AG04449 (cell line): ENCODE data around the gene GPR55.

Experiments used
- CTCF ChIA-PET: fragments of 350-600 bp; formaldehyde crosslinking; extraction: SDS; loops from one replicate; lab custom pipeline; 2021; ENCODE audit warnings: antibody characterized with exemption; lab: Yijun Ruan, JAX
- POLR2A ChIA-PET: fragments of 400-600, 350-600 bp; formaldehyde crosslinking; extraction: SDS; loops from one replicate; lab custom pipeline; 2020; ENCODE audit warnings: antibody characterized with exemption, inconsistent platforms; lab: Yijun Ruan, JAX
- DNase-seq: peaks from one replicate; pipeline ENCODE4 v3.0.0-alpha.2; 2010; ENCODE audit warnings: low read depth, low spot score
- H3K4me3 ChIP-seq: 2 replicates; pipeline ENCODE4 v1.5.1; 2011; ENCODE audit warnings: low read depth, mild to moderate bottlenecking, control low read depth, low read length
- CTCF ChIP-seq: IDR thresholded peaks from one replicate; pipeline ENCODE4 v1.5.1; 2011; ENCODE audit warnings: mild to moderate bottlenecking, moderate library complexity, low read length, control low read depth, inconsistent platforms; ENCODE audit not compliant: insufficient read depth; ENCODE audit errors: missing control alignments

Gene GPR55

GRCh38 chr2:230967113-230967512 is 42.1 kb upstream of the GPR55 start:
- no peak for DNase-seq
- no peak for TF ChIP-seq CTCF
- ChIA-PET POLR2A (no interaction called here), CTCF (interaction anchor here (1.1 to 2.4 kb wide), 4 partner anchors 17 to 143 kb away, joined by 3 to 7 read pairs (median 4); no protein-coding TSS in a partner anchor)
- H3K4me3 ChIP-seq: no peak overlapping the region

GRCh38 chr2:230964136-230964730 is 39.2 kb upstream of the GPR55 start:
- no peak overlapping the region for H3K4me3 ChIP-seq
- CTCF ChIA-PET: interaction anchor here (2.2 kb wide), 1 partner anchor 23 kb away, joined by 11 read pairs; no protein-coding TSS in a partner anchor
- DNase-seq: no peak
- POLR2A ChIA-PET: no interaction called here
- no peak for TF ChIP-seq CTCF

GRCh38 chr2:230961091-230961491 is 36.0 kb upstream of the GPR55 start:
- no peak for DNase-seq
- ChIA-PET POLR2A (no interaction called here), CTCF (no interaction called here)
- no peak for TF ChIP-seq CTCF
- no peak overlapping the region for H3K4me3 ChIP-seq

GRCh38 chr2:230960026-230960425 is 35.0 kb upstream of the GPR55 start:
- POLR2A ChIA-PET: no interaction called here
- no peak overlapping the region for H3K4me3 ChIP-seq
- no peak for TF ChIP-seq CTCF
- CTCF ChIA-PET: interaction anchor here (1.0 to 1.2 kb wide), 2 partner anchors 27 to 93 kb away, joined by 3 read pairs; no protein-coding TSS in a partner anchor
- DNase-seq: no peak

- no peak overlapping the region for H3K4me3 ChIP-seq
- POLR2A ChIA-PET: no interaction called here
- no peak for DNase-seq
- CTCF ChIA-PET: interaction anchor here (0.8 to 1.9 kb wide), 5 partner anchors 12 to 94 kb away, joined by 3 to 6 read pairs (median 3); no protein-coding TSS in a partner anchor
- no peak for TF ChIP-seq CTCF
Observed at GRCh38 chr2:230958820-230959756, 34.0 kb upstream of the GPR55 start.
